Esophagus muscularis mucosa (tissue), 3 donors: Measurements from ENCODE around the gene ABCD2.

Source experiments
- POLR2A ChIP-seq: fragments of 450-650 bp; IDR thresholded peaks from one replicate; pipeline ENCODE4 v1.6.1; 2017; ENCODE audit warnings: antibody characterized with exemption, moderate library complexity, mild to moderate bottlenecking, low read depth
- POLR2AphosphoS5 ChIP-seq, 2 donors: sonication (generic); formaldehyde crosslinking; IDR thresholded peaks; one replicate each; pipeline ENCODE4 v1.6.1; 2017; ENCODE audit warnings: antibody characterized with exemption in 2 of 2
- TF ChIP-seq, protein P1 (sequence below), 3 experiments: fragments of 200-600 bp in 2 of 3; fragments of 450-650 bp in 1 of 3; sonication (generic) in 2 of 3; IDR thresholded peaks; one replicate each; pipeline ENCODE4 v1.5.1; 2017 to 2019; ENCODE audit warnings: antibody characterized with exemption in 3 of 3, mild to moderate bottlenecking in 2 of 3, moderate library complexity in 1 of 3

DNA sequence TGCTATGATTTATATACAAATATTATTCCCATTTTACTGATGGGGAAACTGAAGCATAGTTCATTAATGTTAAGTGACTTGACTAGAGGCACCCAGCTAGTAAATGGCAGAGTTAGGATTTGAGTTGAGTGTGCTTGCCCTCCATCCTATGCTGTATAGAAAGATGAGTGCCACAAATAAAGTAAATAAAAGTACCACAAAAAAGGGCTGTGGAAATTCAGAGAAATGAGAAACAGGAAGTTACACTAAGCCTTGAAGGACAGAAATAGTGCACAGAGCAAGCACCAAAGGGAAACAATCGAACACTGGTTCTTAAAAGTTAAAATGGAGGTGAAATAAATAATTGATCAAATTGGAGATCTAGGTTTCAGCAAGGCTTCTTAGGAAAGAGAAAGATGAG lies 9.2 kb upstream of the ABCD2 start:
- TF ChIP-seq, protein P1, sequence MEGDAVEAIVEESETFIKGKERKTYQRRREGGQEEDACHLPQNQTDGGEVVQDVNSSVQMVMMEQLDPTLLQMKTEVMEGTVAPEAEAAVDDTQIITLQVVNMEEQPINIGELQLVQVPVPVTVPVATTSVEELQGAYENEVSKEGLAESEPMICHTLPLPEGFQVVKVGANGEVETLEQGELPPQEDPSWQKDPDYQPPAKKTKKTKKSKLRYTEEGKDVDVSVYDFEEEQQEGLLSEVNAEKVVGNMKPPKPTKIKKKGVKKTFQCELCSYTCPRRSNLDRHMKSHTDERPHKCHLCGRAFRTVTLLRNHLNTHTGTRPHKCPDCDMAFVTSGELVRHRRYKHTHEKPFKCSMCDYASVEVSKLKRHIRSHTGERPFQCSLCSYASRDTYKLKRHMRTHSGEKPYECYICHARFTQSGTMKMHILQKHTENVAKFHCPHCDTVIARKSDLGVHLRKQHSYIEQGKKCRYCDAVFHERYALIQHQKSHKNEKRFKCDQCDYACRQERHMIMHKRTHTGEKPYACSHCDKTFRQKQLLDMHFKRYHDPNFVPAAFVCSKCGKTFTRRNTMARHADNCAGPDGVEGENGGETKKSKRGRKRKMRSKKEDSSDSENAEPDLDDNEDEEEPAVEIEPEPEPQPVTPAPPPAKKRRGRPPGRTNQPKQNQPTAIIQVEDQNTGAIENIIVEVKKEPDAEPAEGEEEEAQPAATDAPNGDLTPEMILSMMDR (IDR thresholded peaks at IDR 0.05): no peak
- TF ChIP-seq POLR2A (no peak), POLR2AphosphoS5 (IDR thresholded peaks at IDR 0.05) (no peak)
